Gastroesophageal sphincter (tissue), 4 donors: ENCODE measurements around the gene SH3RF2. TPM values are rescaled to one million over a fixed set of nuclear protein-coding genes. Genes with fewer than 3 reads are reported as not detected.

Experiments used
- ATAC-seq: fragments of 150-250 bp; one replicate; pipeline ENCODE4 v1.9.1; 2016; ENCODE audit warnings: mild to moderate bottlenecking, moderate library complexity
- H3K27ac ChIP-seq, 4 donors: fragments of 200-600 bp; sonication (generic) in 3 of 4; 1 replicate in 3 of 4; 2 replicates in 1 of 4; pipeline ENCODE4 v1.5.1; 2016 to 2019
- H3K27me3 ChIP-seq: fragments of 200-600 bp; sonication (generic); one replicate; pipeline ENCODE4 v1.5.1; 2019
- H3K36me3 ChIP-seq, 2 donors: fragments of 200-600 bp; sonication (generic); one replicate each; pipeline ENCODE4 v1.5.1; 2019; ENCODE audit warnings: control low read depth in 1 of 2
- H3K4me1 ChIP-seq, 3 donors: fragments of 200-600 bp; sonication (generic); 1 replicate in 2 of 3; 2 replicates in 1 of 3; pipeline ENCODE4 v1.5.1; 2016 to 2019; ENCODE audit warnings: control low read depth in 2 of 3
- H3K4me3 ChIP-seq, 2 donors: fragments of 200-600 bp; sonication (generic); one replicate each; pipeline ENCODE4 v1.5.1; 2019; ENCODE audit warnings: mild to moderate bottlenecking in 1 of 2, moderate library complexity in 1 of 2
- H3K9me3 ChIP-seq, 3 donors: fragments of 200-600 bp; sonication (generic); one replicate each; pipeline ENCODE4 v1.5.1; 2017 to 2019; ENCODE audit warnings: control low read depth in 2 of 3
- EP300 ChIP-seq: sonication (generic); formaldehyde crosslinking; IDR thresholded peaks from one replicate; pipeline ENCODE4 v1.6.1; 2017; ENCODE audit warnings: antibody characterized with exemption, mild to moderate bottlenecking
- POLR2A ChIP-seq, 2 donors: fragments of 450-650 bp; IDR thresholded peaks; one replicate each; pipeline ENCODE4 v1.6.1; 2017; ENCODE audit warnings: antibody characterized with exemption in 2 of 2, mild to moderate bottlenecking in 2 of 2, moderate library complexity in 1 of 2
- POLR2AphosphoS5 ChIP-seq: sonication (generic); formaldehyde crosslinking; IDR thresholded peaks from one replicate; pipeline ENCODE4 v1.6.1; 2017; ENCODE audit warnings: antibody characterized with exemption
- WGBS, 2 donors: methylation state at CpG; one replicate each; pipeline ENCODE4 v1.1.5; 2018; ENCODE audit warnings: low coverage in 1 of 2; 5-methylcytosine and 5-hydroxymethylcytosine counted together
- total RNA-seq, 4 donors: library from RNA; depleted of rRNA; stranded (reverse); fragments of >200 nt; gene quantifications; one replicate each; pipeline ENCODE4 v1.1.0, GENCODE V29; 2016
- TF ChIP-seq, protein P1 (sequence below), 4 experiments: fragments of 200-600 bp in 2 of 4; fragments of 450-650 bp in 2 of 4; sonication (generic) in 1 of 4; IDR thresholded peaks; one replicate each; pipeline ENCODE4 v1.5.1; 2017 to 2019; ENCODE audit warnings: antibody characterized with exemption in 4 of 4, mild to moderate bottlenecking in 2 of 4, moderate library complexity in 2 of 4

The SH3RF2 gene
- total RNA-seq, 4 donors from 2014 or later, result 0.27 to 5.2 (median 1.0) TPM

GRCh38 chr5:145945620-145946111 is 9.3 kb downstream of the SH3RF2 start:
- no peak overlapping the region for H3K4me3 ChIP-seq
- H3K27me3 ChIP-seq, result no peaks in the 10 kb centered on the region
- no peaks in the 10 kb centered on the region for H3K4me1 ChIP-seq
- TF ChIP-seq POLR2AphosphoS5, result no peak
- no peak for TF ChIP-seq POLR2A (IDR thresholded peaks at IDR 0.05)
- TF ChIP-seq EP300, result no peak
- TF ChIP-seq, protein P1, sequence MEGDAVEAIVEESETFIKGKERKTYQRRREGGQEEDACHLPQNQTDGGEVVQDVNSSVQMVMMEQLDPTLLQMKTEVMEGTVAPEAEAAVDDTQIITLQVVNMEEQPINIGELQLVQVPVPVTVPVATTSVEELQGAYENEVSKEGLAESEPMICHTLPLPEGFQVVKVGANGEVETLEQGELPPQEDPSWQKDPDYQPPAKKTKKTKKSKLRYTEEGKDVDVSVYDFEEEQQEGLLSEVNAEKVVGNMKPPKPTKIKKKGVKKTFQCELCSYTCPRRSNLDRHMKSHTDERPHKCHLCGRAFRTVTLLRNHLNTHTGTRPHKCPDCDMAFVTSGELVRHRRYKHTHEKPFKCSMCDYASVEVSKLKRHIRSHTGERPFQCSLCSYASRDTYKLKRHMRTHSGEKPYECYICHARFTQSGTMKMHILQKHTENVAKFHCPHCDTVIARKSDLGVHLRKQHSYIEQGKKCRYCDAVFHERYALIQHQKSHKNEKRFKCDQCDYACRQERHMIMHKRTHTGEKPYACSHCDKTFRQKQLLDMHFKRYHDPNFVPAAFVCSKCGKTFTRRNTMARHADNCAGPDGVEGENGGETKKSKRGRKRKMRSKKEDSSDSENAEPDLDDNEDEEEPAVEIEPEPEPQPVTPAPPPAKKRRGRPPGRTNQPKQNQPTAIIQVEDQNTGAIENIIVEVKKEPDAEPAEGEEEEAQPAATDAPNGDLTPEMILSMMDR (IDR thresholded peaks at IDR 0.05), result no peak
- H3K36me3 ChIP-seq, result no peaks in the 10 kb centered on the region
- H3K27ac ChIP-seq, result no peak overlapping the region
- 78% methylated on average over 1 of the region's 2 CpGs; no CpG with 5 or more reads in 1 of the 2 donors for WGBS, 2 donors
- no peak for ATAC-seq
- H3K9me3 ChIP-seq, result no peaks in the 10 kb centered on the region

DNA sequence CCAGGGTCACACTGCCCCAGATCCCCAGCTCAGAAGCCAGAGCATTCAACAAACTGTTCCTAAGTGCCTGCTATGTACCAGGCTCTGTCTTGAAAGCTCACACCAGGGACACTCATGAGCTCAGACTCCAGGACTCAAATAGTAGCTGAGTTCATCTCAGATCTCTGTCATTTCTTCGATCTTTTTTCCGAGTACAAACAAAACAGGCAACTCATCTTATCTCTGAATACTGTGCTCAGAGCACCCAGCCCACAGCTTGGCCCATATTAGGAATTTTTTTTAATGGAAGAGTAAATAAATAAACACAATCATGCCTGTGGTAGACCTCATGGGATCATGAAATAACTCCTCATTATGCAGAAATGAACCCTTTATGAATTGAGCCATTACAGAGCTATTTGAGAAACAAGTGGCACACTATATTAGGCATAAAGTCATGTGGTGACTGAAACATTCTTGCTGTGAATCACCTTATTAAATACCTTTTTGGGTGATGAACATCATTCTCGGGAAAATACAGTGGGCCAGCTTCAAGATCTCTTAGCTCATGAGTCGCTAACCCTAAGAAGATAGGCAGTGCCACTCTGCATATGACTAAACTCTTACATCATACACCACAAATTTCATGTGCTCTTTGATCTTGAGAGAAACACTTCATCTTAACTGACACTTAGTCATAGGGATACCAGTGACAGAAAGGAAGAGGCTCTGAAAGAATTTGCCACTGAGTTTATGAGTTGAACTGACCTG is 9.9 kb downstream of the SH3RF2 start:
- ATAC-seq, result no peak
- WGBS, 2 donors, result 67% methylated on average over 4 of the region's 4 CpGs; no CpG with 5 or more reads in 1 of the 2 donors
- no peaks in the 10 kb centered on the region for H3K27me3 ChIP-seq
- H3K4me3 ChIP-seq, result no peak overlapping the region
- no peaks in the 10 kb centered on the region for H3K36me3 ChIP-seq
- no peak overlapping the region for H3K27ac ChIP-seq
- H3K9me3 ChIP-seq, result no peaks in the 10 kb centered on the region
- no peaks in the 10 kb centered on the region for H3K4me1 ChIP-seq
- TF ChIP-seq POLR2AphosphoS5, result no peak
- TF ChIP-seq POLR2A (IDR thresholded peaks at IDR 0.05), result no peak
- TF ChIP-seq EP300, result no peak
- TF ChIP-seq, protein P1 (IDR thresholded peaks at IDR 0.05), result no peak

DNA sequence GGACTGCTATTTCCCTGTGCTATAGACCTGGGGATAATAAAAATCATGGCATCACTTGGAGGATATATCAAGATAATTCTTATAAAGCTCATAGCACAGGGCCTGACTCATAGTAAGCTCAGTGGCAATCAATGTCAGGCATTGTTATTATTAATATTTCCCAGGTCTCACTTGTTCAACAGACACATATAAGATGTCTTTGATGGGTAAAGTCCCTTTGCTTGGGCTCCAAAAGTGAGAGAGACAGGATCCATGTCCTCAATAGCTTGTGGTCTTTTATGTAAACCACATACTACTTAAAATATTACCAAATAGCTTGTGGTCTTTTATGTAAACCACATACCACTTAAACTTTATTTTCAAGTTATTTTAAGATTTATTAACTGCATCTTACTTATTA is 11.2 kb downstream of the SH3RF2 start:
- H3K27ac ChIP-seq, result no peak overlapping the region
- TF ChIP-seq, protein P1 (IDR thresholded peaks at IDR 0.05), result no peak
- TF ChIP-seq EP300 (no peak), POLR2AphosphoS5 (no peak), POLR2A (IDR thresholded peaks at IDR 0.05) (no peak)
- no peaks in the 10 kb centered on the region for H3K9me3 ChIP-seq
- no peaks in the 10 kb centered on the region for H3K36me3 ChIP-seq
- ATAC-seq, result no peak
- no peaks in the 10 kb centered on the region for H3K4me1 ChIP-seq
- H3K27me3 ChIP-seq, result no peaks in the 10 kb centered on the region
- no peak overlapping the region for H3K4me3 ChIP-seq

- WGBS, 2 donors, result 92 to 100% methylated on average over 1 to 3 of the region's 3 CpGs
- Histone ChIP-seq H3K9me3 (no peaks in the 10 kb centered on the region), H3K36me3 (no peaks in the 10 kb centered on the region), H3K4me3 (no peak overlapping the region), H3K27me3 (no peaks in the 10 kb centered on the region), H3K27ac (no peak overlapping the region), H3K4me1 (no peaks in the 10 kb centered on the region)
- ATAC-seq, result no peak
- TF ChIP-seq POLR2A (IDR thresholded peaks at IDR 0.05) (no peak), POLR2AphosphoS5 (no peak), EP300 (no peak)
- TF ChIP-seq, protein P1 (IDR thresholded peaks at IDR 0.05), result no peak
Observed at GRCh38 chr5:145948047-145948446, 11.7 kb downstream of the SH3RF2 start.

- H3K9me3 ChIP-seq, result no peaks in the 10 kb centered on the region
- WGBS, 2 donors, result 86 to 90% methylated on average over 4 to 6 of the region's 6 CpGs
- H3K4me3 ChIP-seq, result no peak overlapping the region
- TF ChIP-seq POLR2A (IDR thresholded peaks at IDR 0.05) (no peak), POLR2AphosphoS5 (no peak), EP300 (no peak)
- TF ChIP-seq, protein P1 (IDR thresholded peaks at IDR 0.05), result no peak
- H3K36me3 ChIP-seq, result no peaks in the 10 kb centered on the region
- no peak overlapping the region for H3K27ac ChIP-seq
- H3K4me1 ChIP-seq, result no peaks in the 10 kb centered on the region
- no peaks in the 10 kb centered on the region for H3K27me3 ChIP-seq
- no peak for ATAC-seq
Observed at GRCh38 chr5:145948921-145949320, 12.5 kb downstream of the SH3RF2 start.
